ENCODE measurements around the gene ALPK3. TPM values are rescaled to one million over a fixed set of nuclear protein-coding genes. Genes with fewer than 3 reads are reported as not detected.

Gene ALPK3
- total and polyA plus RNA-seq, 2 experiments from 2014 or later = 3.7 to 29.7 TPM

- Mint-ChIP-seq H3K9me3 (no peaks in the 10 kb centered on the region; the same call in 2 of the 3 replicates), H3K27ac (no peak overlapping the region)
- ATAC-seq = no peak
Observed at GRCh38 chr15:84905016-84905916, 88.1 kb downstream of the ALPK3 start.

GRCh38 chr15:84907731-84908130, 90.6 kb downstream of the ALPK3 start:
- Mint-ChIP-seq H3K9me3 (no peaks in the 10 kb centered on the region; the same call in 2 of the 3 replicates), H3K27ac (no peak overlapping the region), H3K4me3 (no peak overlapping the region), H3K27me3 (ENCODE audit: insufficient read depth, low read depth, poor library complexity) (peaks cover 6% of the 10 kb centered on the region), H3K36me3 (ENCODE audit: low read depth) (no peaks in the 10 kb centered on the region), H3K4me1 (peaks cover 10% of the 10 kb centered on the region)
- Histone ChIP-seq H3K27me3 (ENCODE audit: insufficient read depth) (no peaks in the 10 kb centered on the region), H2AFZ (no peak overlapping the region), H3K27ac (ENCODE audit: low read depth) (no peak overlapping the region), H3K79me2 (replicated peaks; ENCODE audit: insufficient read depth) (no peaks in the 10 kb centered on the region), H3K4me2 (no peak overlapping the region), H4K20me1 (replicated peaks; ENCODE audit: insufficient read depth) (no peaks in the 10 kb centered on the region), H3K9me2 (ENCODE audit: insufficient read depth) (no peaks in the 10 kb centered on the region), H3F3A (replicated peaks; ENCODE audit: low read depth) (no peaks in the 10 kb centered on the region), H3K4me1 (ENCODE audit: insufficient read depth) (no peaks in the 10 kb centered on the region), H3K36me3 (ENCODE audit: insufficient read depth) (no peaks in the 10 kb centered on the region), H3K4me3 (no peak overlapping the region)
- TF ChIP-seq CTCF (conservative IDR thresholded peaks at IDR 0.05; ENCODE audit: low read depth in 2 of 2) = no peak
- TF ChIP-seq JUNB (IDR thresholded peaks at IDR 0.05; ENCODE audit: unreplicated experiment) = no peak
- TF ChIP-seq EZH2phosphoT487 (IDR thresholded peaks at IDR 0.05; ENCODE audit: unreplicated experiment) = no peak
- no peak for TF ChIP-seq EZH2 (IDR thresholded peaks at IDR 0.05; ENCODE audit: low read depth, unreplicated experiment)
- no peak for TF ChIP-seq NANOG (IDR thresholded peaks at IDR 0.05; ENCODE audit: borderline replicate concordance)
- DNase-seq (ENCODE audit: low spot score) (no peak), ATAC-seq (no peak)

More at GRCh38 chr15:84905016-84905916, 88.1 kb downstream of the ALPK3 start:
- peaks cover 10% of the 10 kb centered on the region for H3K4me1 Mint-ChIP-seq
- H3K36me3 Mint-ChIP-seq (ENCODE audit: low read depth) = no peaks in the 10 kb centered on the region
- no peaks in the 10 kb centered on the region for H4K20me1 ChIP-seq (replicated peaks; ENCODE audit: insufficient read depth)
- TF ChIP-seq CREB1 (CRISPR knock-in tag; IDR thresholded peaks at IDR 0.05; ENCODE audit: low read depth) (no peak), NANOG (IDR thresholded peaks at IDR 0.05; ENCODE audit: borderline replicate concordance) (no peak), POLR2AphosphoS5 (IDR thresholded peaks at IDR 0.05; ENCODE audit: low read depth) (no peak), ETS1 (IDR thresholded peaks at IDR 0.05) (no peak)
- no peak overlapping the region for H3K27ac ChIP-seq (ENCODE audit: low read depth)
- H3K79me2 ChIP-seq (replicated peaks; ENCODE audit: insufficient read depth) = no peaks in the 10 kb centered on the region
- H3K9me2 ChIP-seq (ENCODE audit: insufficient read depth) = no peaks in the 10 kb centered on the region
- no peak overlapping the region for H3K4me3 ChIP-seq
- peaks cover 4% of the 10 kb centered on the region for H3K27me3 Mint-ChIP-seq (ENCODE audit: insufficient read depth, low read depth, poor library complexity)
- H2AFZ ChIP-seq = no peak overlapping the region
- no peaks in the 10 kb centered on the region for H3K4me1 ChIP-seq (ENCODE audit: insufficient read depth)
- no peak overlapping the region for H3K4me3 Mint-ChIP-seq
- DNase-seq (ENCODE audit: low spot score) = no peak
- H3K27me3 ChIP-seq (ENCODE audit: insufficient read depth) = no peaks in the 10 kb centered on the region
- H3K4me2 ChIP-seq = no peak overlapping the region
- H3F3A ChIP-seq (replicated peaks; ENCODE audit: low read depth) = no peaks in the 10 kb centered on the region
- H3K36me3 ChIP-seq (ENCODE audit: insufficient read depth) = no peaks in the 10 kb centered on the region

All from GM23338 (cell line).